Panc1 (cell line): ENCODE measurements around the gene CBX2.

Experiments
- CTCF ChIP-seq: fragments of 450-650 bp; IDR thresholded peaks from 2 replicates; pipeline ENCODE4 v1.5.1; 2017; ENCODE audit warnings: mild to moderate bottlenecking
- POLR2AphosphoS5 ChIP-seq: IDR thresholded peaks from 2 replicates; pipeline ENCODE4 v1.6.1; 2012; ENCODE audit warnings: mild to moderate bottlenecking, low read depth, low read length, moderate library complexity
- REST ChIP-seq, 2 experiments: IDR thresholded peaks; 2 replicates each; pipeline ENCODE4 v1.6.1; 2011 to 2012; ENCODE audit warnings: low read depth in 2 of 2, control low read depth in 1 of 2, low read length in 1 of 2, mild to moderate bottlenecking in 1 of 2, moderate library complexity in 1 of 2; ENCODE audit not compliant: insufficient read depth in 1 of 2

- TF ChIP-seq CTCF = no peak
- TF ChIP-seq POLR2AphosphoS5 = no peak
- no peak for TF ChIP-seq REST (IDR thresholded peaks at IDR 0.05; ENCODE audit: insufficient read depth in 1 of 2, low read depth in 2 of 2, low read length in 1 of 2)
Observed at GRCh38 chr17:79804856-79805696, 27.1 kb downstream of the CBX2 start.
